HG03175 (cell line): ENCODE results near the gene MMAB.

ENCODE experiments used
- ATAC-seq: cut with Tn5 transposase; IDR thresholded peaks from one replicate; pipeline ENCODE4 v1.9.1; 2021; ENCODE audit warnings: mild to moderate bottlenecking, moderate library complexity; ENCODE audit not compliant: unreplicated experiment

The MMAB gene

DNA sequence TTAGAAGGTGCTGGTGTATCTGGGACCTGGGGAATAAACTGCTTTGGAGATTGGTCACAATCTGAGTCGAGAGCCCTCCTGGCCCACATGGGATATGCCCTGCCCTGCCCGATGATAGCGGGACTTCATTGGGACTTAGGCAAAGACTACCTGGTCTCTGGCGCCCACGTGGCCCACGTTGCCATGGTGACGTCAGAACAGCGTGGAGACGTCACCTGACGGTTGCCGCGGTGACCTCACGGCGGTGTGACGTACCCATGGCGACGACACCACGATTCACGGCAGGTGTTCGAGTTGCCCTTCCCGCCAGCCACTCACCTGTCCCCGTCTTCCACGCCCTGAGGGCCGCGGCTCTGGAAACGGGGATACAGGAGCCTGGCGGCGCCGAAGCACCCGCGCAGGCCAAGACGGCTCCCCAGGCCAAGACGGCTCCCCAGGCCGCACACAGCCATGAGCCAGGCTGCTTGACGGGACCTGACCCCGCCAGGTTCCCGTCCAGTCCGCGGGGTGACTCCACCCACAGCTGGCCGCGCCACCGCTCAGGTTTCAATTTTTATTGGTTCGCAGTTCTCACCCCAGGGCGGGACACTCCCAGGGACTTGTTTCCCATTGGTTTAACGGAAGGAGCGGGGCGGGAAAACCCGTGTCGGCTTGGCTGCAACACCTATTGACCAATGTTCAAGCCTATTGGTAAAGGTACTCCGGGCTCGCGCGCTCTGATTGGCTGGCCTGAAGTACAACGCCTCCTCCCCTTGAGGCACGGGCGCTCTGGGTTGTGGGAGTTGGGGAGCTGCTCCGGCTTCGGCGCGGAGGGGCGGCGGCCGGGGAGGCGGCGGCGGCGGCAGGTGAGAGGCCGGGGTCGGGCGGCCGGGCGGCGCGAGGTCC, at the start of gene MMAB, which contains the start of gene MVK:
Gene MMAB, minus strand, starts transcription at position 476 of the 885 bp plus-strand sequence. Its CDS starts 24 bp downstream, at position 452.
Gene MVK, plus strand, starts transcription at position 766 of the 885 bp plus-strand sequence. CDS start 1,029 bp downstream, outside the sequence.
- ATAC-seq, result peak; percentile 94

DNA sequence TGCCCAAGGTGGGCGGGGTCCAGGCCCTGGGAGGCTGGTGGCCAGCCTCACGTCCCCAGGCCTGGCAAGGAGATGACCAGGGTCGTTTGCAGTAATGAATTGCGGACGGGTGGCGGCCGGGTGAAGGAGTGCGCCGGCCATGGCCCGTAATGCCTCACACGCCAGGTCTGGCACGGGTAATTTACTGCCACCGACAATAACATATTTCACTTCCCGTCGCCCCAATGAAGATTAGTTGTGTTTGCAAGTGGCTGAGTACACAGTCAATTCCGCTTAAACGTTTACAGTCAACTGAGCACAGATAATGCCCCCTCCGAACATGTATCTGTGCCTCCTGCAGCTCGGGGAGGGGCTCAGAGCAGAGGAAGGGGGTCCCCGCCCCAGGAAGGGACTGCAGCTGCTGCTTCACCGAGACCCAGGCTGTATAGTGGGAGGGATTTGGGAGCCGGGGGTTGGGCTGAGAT, 48.6 kb upstream of the MMAB start:
- ATAC-seq, result no peak

- ATAC-seq, result no peak
These were observed 47.9 kb upstream of the MMAB start for GRCh38 chr12:109621211-109621694.

DNA sequence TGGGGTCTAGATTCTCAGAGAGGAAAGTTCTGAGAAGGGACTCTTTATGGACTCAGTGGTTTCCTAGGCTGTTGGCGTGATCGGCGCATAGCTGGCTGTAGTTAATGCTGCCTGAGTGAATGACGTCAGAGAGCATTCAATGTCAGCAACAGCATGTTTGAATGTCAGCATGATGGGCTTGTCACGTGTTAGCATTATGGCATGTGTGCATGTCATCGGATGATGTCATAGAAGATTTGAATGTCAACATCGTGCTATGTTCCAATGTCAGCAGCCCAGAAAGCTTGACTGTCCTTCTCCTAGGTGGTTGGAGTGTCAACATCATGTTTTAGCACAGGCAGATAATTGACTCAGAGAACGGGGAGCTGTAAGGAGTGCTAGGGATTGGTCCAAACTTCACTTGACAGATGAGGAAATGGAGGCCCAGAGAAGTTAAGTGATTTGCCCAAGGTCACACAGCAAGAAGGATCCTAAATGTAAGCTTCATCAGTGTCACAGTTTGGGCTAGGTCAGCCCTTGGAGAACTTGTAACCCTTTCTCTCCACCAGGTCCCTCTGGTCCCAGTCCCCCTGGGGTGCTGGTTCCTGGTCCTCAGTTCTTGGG, 45.8 kb upstream of the MMAB start:
- no peak for ATAC-seq

DNA sequence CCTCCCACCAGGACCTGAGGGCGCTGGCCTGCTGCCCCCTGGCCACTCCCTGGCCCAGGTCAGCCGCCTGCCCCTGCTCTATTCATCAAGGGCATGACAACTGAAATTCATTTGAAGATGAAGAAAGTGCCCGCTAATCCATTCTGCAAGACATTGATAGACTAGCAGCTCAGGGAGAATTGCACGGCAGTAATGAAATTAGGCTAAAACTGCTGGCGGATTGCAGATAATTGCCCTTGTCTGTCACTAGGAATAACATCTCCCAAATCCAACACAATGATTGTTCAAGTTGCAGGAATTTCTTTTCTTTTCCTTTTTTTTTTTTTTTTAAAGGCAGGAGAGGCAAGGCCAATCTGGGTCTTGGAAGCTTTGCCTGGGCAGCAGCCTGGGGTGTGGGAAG, 44.8 kb upstream of the MMAB start:
- no peak for ATAC-seq

- no peak for ATAC-seq
These were observed 44.2 kb upstream of the MMAB start for GRCh38 chr12:109617491-109617890.

- no peak for ATAC-seq
These were observed 42.4 kb upstream of the MMAB start for GRCh38 chr12:109615556-109616229.

DNA sequence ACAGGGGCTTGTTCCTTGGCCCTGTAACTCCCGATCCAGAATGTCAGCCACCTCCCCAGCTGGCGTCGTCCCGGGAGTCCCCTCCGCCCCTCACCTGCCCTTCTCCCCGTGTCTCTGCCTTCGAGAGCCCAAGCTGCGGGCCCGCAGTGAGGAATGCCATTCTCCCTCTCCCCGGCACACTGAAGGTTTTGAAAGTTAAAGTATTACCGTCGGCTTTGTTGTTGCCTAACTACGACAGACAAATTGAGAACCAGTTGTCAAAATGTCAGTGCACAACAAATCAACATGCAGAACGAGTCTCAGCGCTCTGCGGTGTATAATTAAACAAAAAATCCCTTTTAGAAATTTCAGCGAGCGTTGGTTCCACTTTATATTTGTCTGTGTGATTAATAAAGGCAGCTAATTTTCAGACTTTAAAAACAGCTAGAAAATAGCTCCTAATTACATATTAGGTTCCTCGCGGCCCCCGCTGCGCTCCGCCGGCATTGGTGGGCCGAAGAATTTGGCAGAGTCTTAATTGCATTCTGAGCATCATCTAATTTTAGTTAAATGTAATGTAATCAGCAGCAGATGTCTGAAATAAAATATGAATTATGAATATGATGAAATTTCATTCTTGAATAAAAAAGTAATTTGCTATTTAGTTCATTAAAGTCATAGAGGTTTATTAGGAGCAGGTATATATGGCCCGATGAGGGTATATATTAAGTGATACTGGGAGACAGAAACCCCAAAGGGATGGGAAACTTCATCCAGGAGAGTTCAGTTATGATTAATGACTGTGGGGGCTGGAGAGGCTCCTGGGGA, 40.5 kb upstream of the MMAB start:
- ATAC-seq, result no peak

DNA sequence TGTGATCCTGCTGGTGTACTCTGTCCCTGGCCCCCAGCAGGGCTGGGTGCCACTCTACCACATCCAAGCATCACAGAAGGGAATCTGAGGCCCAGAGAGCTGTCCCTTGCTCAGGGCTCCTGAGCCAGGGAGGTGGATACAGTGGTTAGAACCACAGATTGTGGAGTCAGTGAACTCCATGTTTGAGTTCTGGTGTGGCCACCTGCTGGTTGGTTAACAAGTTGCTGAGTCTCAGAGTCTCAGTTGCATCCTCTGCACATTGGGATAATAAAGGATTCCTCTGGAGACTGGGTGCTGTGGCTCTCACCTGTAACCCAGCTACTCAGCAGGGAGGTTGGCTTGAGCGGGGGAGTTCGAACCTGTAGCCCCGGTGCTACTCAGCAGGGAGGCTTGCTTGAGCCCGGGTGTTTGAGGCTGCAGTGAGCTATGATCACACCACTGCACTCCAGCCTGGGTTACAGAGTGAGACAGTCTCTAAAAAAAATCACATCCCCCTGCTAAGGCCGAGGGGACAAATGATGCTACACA, 39.7 kb upstream of the MMAB start:
- no peak for ATAC-seq

GRCh38 chr12:109612003-109612402, 38.7 kb upstream of the MMAB start:
- ATAC-seq, result no peak

GRCh38 chr12:109611223-109611622, 37.9 kb upstream of the MMAB start:
- ATAC-seq, result no peak

DNA sequence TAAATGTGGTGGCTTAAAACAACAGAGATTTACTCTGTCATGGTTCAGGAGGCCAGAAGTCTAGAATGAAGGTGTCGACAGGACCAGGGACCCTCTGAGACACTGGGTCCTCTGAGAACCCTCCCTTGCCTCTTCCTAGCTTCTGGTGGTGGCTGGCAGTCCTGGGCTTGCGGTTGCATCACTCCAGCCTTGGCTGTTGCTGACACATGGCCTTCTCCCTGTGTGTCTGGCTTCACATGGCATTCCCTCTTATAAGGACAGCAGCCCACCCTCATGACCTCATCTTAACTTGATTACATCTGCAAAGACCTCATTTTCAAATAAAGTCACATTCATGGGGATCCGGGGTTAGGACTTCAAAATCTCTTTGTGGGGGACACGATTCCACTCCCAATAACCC, 37.2 kb upstream of the MMAB start:
- ATAC-seq, result no peak

- ATAC-seq, result no peak
These were observed 36.0 kb upstream of the MMAB start for GRCh38 chr12:109609342-109609741.

DNA sequence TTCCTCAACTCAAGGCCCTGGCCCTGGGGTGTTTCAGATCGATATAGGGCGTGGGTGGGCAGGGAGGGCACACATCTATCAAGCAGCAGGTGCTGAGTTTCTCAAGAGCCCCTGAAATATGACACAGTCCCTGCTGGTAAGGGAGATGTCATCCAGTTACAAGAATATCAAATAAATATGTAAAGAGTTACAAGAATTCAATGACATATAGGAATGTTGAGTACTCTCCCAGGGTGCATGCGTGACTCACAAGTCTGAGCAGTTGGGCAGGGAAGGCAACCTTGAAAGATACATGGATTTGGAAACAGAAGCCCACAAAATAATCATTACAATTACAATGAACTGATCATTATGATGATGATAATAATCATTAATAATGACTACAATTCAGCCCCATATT, 35.5 kb upstream of the MMAB start:
- no peak for ATAC-seq

DNA sequence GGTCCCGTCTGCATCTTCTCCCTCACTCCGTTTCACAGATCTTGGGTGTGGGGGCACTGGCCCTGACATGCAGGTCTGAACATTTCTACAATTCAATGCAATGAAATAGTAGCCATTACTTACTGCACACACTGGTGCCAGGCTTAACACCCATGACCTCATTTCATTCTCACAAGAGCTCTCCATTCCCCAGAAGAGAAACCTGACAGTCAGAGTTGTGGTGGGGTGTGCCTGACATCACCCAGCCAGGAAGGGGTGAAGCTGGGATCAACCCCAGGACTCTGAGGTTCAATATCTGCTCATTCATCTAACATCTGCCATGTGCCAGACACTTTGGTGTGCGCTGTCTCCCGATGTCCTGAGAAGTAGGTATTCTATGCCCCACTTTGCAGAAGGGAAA, 35.0 kb upstream of the MMAB start:
- no peak for ATAC-seq

DNA sequence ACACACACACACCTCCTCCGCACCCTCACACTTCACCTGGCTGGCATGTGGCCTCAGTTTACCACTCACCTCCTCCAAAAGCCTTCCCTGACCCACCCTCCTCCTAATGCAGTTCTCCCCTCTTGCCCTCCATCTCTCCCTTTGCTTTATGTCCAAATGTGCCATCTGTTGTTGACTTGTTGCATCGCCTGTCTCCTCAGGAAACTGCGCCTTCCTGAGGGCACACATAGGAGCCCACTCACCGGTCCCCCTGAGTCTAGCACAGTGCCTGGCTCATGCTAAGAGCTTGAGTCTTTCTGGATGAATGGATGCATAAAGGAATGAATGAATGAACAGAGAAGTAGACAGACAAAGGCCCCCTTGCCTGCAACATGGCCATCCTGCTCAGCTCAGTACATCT, 34.3 kb upstream of the MMAB start:
- ATAC-seq, result no peak

DNA sequence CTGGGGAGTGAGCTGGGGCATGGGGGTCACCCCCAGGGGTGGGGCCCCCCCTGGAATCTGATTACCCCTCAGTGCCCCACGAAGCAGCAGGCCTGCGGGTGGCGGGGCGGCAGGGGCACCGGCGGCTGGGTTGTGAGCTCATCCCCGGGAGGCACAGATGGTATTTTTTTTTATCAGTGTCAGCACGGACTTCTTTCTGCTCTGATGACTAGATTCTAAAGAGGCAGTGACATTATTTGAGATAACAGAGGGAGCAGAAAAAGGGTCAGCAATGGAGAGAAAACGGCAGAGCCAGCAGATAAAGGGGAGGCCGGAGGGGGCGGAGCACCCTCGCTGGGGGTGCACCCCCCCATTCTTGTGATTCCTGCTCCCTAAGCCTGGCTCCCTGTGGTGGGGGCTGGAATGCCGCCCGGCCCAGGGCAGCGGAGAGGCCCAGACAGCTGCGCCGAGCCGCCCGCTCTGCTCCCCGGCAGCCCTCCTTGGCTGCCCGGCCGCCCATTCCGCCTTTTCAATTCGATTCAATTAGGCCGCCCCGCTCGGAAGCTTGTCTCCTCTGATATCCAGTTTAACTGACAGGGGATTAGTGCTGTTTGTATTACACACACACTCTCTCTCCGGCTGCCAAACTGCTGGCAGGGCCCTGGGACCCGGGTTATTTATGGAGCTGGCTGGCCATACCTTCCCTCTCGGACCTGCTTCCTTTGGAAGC, 33.2 kb upstream of the MMAB start:
- no peak for ATAC-seq

DNA sequence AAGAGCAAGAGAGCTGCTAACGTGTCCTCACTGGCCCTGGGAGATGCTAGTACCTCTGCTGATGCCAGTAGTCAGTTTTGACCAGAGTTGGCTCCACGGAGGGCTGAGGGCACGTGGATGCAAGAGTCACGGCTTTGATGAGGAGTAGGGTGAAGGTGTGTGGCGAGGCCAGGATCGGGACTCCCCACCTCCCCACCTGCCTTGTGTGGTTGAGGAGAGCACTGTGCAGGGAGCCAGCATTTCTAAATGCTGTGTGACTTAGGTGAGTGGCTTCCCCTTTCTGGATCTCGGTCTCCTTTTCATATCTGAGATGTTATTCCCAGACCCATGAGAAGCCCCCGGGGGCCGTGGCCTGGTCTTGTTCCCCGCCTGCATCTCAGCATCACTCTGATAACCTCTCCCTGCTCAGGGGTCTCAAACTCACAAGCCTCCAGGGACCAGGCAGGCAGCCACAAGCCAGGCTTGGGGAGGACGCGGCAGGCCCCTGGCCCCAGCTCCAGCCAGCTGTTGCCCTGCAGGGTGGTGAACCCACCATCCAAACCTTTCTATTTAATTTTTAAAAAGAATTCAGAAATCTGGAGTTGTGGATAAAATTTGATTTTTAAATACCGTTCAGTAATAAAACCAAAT, 32.4 kb upstream of the MMAB start:
- no peak for ATAC-seq

DNA sequence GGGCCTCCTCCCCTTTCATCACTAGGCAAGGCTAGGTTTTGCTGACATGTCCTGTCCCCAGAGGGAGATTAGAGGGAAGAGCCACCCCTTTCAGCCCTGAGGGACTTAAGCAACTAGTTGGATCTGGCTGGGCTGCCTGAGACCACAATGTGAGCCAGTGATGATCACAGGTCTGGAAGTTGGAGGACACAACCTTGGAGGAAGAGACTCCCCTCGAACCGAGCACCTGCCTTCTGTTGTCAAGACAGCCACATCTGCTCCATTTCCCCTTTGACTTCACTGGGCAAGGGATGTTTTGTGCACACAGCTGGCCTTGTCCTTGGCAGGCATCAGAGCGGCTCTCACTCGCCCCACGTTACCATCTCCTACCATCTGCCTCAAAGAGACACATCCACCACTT, 31.7 kb upstream of the MMAB start:
- ATAC-seq, result no peak
